NCI-H2081 treated with DMSO at 0.1 percent for 48 hours (cell line): Measurements from ENCODE around the gene PLEKHG1.

Source experiments
- DNase-seq: peaks from one replicate; lab custom pipeline; 2025; lab: John Stamatoyannopoulos, UW

The PLEKHG1 gene

DNA sequence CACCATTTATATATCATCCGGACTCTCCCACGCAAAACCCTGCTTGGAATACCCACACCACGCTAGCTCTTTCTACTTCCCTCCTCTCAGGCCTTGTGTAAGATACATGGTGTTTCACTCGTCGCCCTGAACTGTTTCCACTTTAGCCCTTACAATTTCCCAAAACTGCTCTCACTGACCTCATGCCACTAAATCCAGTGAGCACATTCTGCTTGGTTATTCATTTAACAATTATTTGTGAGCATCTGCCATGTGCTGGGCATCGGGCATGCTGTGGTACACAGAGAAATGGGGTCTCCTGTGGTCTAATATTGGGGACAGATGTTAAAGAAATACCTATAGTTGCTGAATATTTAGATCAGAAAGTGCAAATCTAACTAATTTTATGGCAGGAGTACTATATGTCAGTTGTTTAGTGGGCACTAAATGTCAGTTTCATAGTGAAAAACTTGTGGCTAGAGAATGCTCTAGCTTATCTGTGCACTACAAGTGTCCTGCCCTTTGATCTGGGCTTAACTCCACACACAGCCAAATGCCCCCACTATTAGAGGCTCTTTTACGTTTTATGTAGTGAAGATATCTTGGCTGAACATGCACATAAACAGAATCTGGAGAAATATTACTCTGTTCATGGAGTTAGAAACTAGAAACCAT, 41.0 kb downstream of the PLEKHG1 start:
- DNase-seq, result no peak

GRCh38 chr6:150641398-150642139, 41.9 kb downstream of the PLEKHG1 start:
- no peak for DNase-seq

GRCh38 chr6:150646228-150646627, 46.5 kb downstream of the PLEKHG1 start:
- no peak for DNase-seq

DNA sequence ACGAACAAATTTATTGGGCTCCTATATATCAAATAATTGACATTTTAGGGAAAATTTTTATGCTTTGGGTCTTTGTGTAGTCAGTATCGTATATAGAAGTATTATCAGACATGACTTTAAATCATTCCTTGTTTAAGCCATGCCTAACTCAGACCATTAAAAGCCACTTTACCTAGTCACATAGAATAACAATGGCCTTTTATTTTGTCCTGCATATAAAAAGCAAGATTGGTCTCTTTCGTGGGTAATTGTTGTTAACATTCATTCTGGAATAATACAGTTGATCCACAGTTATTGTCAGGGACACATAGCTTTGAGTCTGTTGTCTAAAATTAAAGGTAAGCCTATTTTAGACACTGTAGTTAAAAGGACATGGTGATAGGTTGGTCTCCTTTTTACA, 47.4 kb downstream of the PLEKHG1 start:
- DNase-seq, result no peak
